Psoas muscle (tissue), 8 donors: ENCODE results near the gene CACNA1C. TPM values are rescaled to one million over a fixed set of nuclear protein-coding genes. Genes with fewer than 3 reads are reported as not detected.

Source experiments
- ATAC-seq, 4 donors: fragments of 200-7000 bp; cut with Tn5 transposase; one replicate each; pipeline ENCODE4 v1.9.1; 2020; ENCODE audit warnings: moderate library complexity in 3 of 4, mild to moderate bottlenecking in 2 of 4
- DNase-seq, 2 donors: peaks; one replicate each; pipeline ENCODE4 v3.0.0-alpha.2; 2020
- H3K27ac ChIP-seq: fragments of 200-600 bp; one replicate; pipeline ENCODE4 v1.8.0; 2022
- H3K27me3 ChIP-seq, 3 donors: fragments of 200-600 bp in 1 of 3; one replicate each; pipeline versions ENCODE4 v1.6.1 to v1.8.0; 2013 to 2022; ENCODE audit warnings: low read length in 2 of 3, mild to moderate bottlenecking in 2 of 3, moderate library complexity in 1 of 3; ENCODE audit not compliant: insufficient read depth in 3 of 3
- H3K36me3 ChIP-seq, 2 donors: fragments of 200-600 bp in 1 of 2; one replicate each; pipeline versions ENCODE4 v1.6.1 to v1.8.0; 2013 to 2022; ENCODE audit warnings: low read depth in 1 of 2, mild to moderate bottlenecking in 1 of 2, moderate library complexity in 1 of 2; ENCODE audit not compliant: insufficient read depth in 1 of 2
- H3K4me1 ChIP-seq: fragments of 200-600 bp; one replicate; pipeline ENCODE4 v1.8.0; 2022
- H3K4me3 ChIP-seq: fragments of 200-600 bp; one replicate; pipeline ENCODE4 v1.8.0; 2022; ENCODE audit warnings: mild to moderate bottlenecking
- H3K9me3 ChIP-seq: fragments of 200-600 bp; one replicate; pipeline ENCODE4 v1.8.0; 2022
- CTCF ChIP-seq: fragments of 200-600 bp; IDR thresholded peaks from one replicate; pipeline ENCODE4 v1.8.0; 2022; ENCODE audit warnings: antibody characterized with exemption
- WGBS, 3 donors: extraction: QIAGEN DNeasy Blood & Tissue Kit; methylation state at CpG; one replicate each; pipeline versions ENCODE4 v1.1.6 to v1.1.7; 2013; 5-methylcytosine and 5-hydroxymethylcytosine counted together
- intact Hi-C, 2 donors: fragments of 100-400 bp; cut with DNase I; formaldehyde crosslinking; loops; one replicate each; pipeline versions ENCODE4 v1.11.0 to v1.14.2; 2022
- polyA plus RNA-seq, 3 donors: library from polyadenylated mRNA; stranded (reverse); fragments of 200-250 nt; gene quantifications; one replicate each; pipeline ENCODE4 v1.2.3, GENCODE V29; 2013
- total RNA-seq, 4 donors: library from RNA; stranded (reverse); fragmentation: NEBNext Ultra II Directional in 2 of 4; extraction: Animal tissue kit (Norgen Biotek cat#: 25700) in 2 of 4; gene quantifications; one replicate each; pipeline versions ENCODE4 v1.2.1 to v1.2.4, GENCODE V29; 2021 to 2023
- donor health status: healthy with polysubstance abuse.
- donor health status: DM: no; HTN: no; CAD: no; lungs with moderate emphysema.
- donor health status: Bipolar disorder and iron deficiency.
- donor health status: healthy.
- donor health status: DM: yes; HTN: yes; CAD: no.
- donor health status: DM: no; HTN: no; CAD: no.
- donor health status: DM: no; HTN: no; CAD: no.
- donor health status: DM: yes; HTN: yes; CAD: no.

Gene CACNA1C
- total and polyA plus RNA-seq, 7 donors, result 0.26 to 2.9 (median 0.95) TPM

GRCh38 chr12:2240984-2241383, 188.2 kb downstream of the CACNA1C start:
- no peaks in the 10 kb centered on the region for H3K4me1 ChIP-seq
- H3K4me3 ChIP-seq, result no peak overlapping the region
- H3K9me3 ChIP-seq, result no peaks in the 10 kb centered on the region
- ATAC-seq (no peak), DNase-seq (no peak)
- no peak for TF ChIP-seq CTCF
- H3K27ac ChIP-seq, result no peak overlapping the region
- H3K36me3 ChIP-seq, result no peaks in the 10 kb centered on the region
- WGBS, 3 donors, result 67 to 86% (median 78%) methylated on average over 8 of the region's 8 CpGs
- peaks cover 0 to 32% (median 8%) of the 10 kb centered on the region in 3 donors for H3K27me3 ChIP-seq
- intact Hi-C loops, result no loop called here

GRCh38 chr12:2242216-2242615, 189.4 kb downstream of the CACNA1C start:
- Histone ChIP-seq H3K4me3 (no peak overlapping the region), H3K9me3 (no peaks in the 10 kb centered on the region), H3K27me3 (peaks cover 0 to 32% (median 8%) of the 10 kb centered on the region in 3 donors), H3K36me3 (no peaks in the 10 kb centered on the region), H3K27ac (no peak overlapping the region), H3K4me1 (no peaks in the 10 kb centered on the region)
- DNase-seq (no peak), ATAC-seq (no peak)
- no peak for TF ChIP-seq CTCF
- intact Hi-C loops, result no loop called here
- WGBS, 3 donors, result 71 to 78% (median 77%) methylated on average over 5 of the region's 5 CpGs

GRCh38 chr12:2242816-2243215, 190.0 kb downstream of the CACNA1C start:
- no peaks in the 10 kb centered on the region for H3K36me3 ChIP-seq
- H3K9me3 ChIP-seq, result no peaks in the 10 kb centered on the region
- intact Hi-C loops, result no loop called here
- H3K4me3 ChIP-seq, result no peak overlapping the region
- H3K27me3 ChIP-seq, result peaks cover 0 to 32% (median 8%) of the 10 kb centered on the region in 3 donors
- ATAC-seq, result no peak
- WGBS, 3 donors, result 92 to 93% (median 92%) methylated on average over 3 of the region's 3 CpGs
- no peak for TF ChIP-seq CTCF
- no peak overlapping the region for H3K27ac ChIP-seq
- no peaks in the 10 kb centered on the region for H3K4me1 ChIP-seq
- DNase-seq, result no peak

GRCh38 chr12:2243275-2243674, 190.5 kb downstream of the CACNA1C start:
- no peak overlapping the region for H3K27ac ChIP-seq
- WGBS, 3 donors, result 71 to 81% (median 76%) methylated on average over 2 of the region's 2 CpGs

More at GRCh38 chr12:2243275-2243674, 190.5 kb downstream of the CACNA1C start:
- Histone ChIP-seq H3K4me1 (no peaks in the 10 kb centered on the region), H3K4me3 (no peak overlapping the region), H3K9me3 (no peaks in the 10 kb centered on the region), H3K36me3 (no peaks in the 10 kb centered on the region), H3K27me3 (peaks cover 0 to 32% (median 8%) of the 10 kb centered on the region in 3 donors)
- intact Hi-C loops, result no loop called here
- no peak for ATAC-seq
- no peak for DNase-seq
- TF ChIP-seq CTCF, result no peak
